ENCODE results near the gene DNAJC21. TPM values are rescaled to one million over a fixed set of nuclear protein-coding genes. Genes with fewer than 3 reads are reported as not detected.

The DNAJC21 gene
- total and polyA plus RNA-seq, 4 experiments from 2014 or later: 10.1 to 67.9 (median 46.8) TPM

- H3K27ac Mint-ChIP-seq: no peak overlapping the region
- intact Hi-C loops (cut with micrococcal nuclease): loop anchor here (1.0 kb wide), 3 partner anchors 480 to 529 kb away; no protein-coding TSS in a partner anchor
- Histone ChIP-seq H3K4me1 (ENCODE audit: insufficient read depth, low read length) (no peaks in the 10 kb centered on the region), H3K36me3 (ENCODE audit: insufficient read depth, low read length) (no peaks in the 10 kb centered on the region), H3K4me3 (ENCODE audit: low read length in 2 of 2) (no peak overlapping the region), H3K9me3 (ENCODE audit: control insufficient read depth in 1 of 2, low read length in 2 of 2) (no peaks in the 10 kb centered on the region), H3K27ac (ENCODE audit: low read depth, low read length) (no peak overlapping the region), H3K27me3 (ENCODE audit: insufficient read depth, low read length) (no peaks in the 10 kb centered on the region)
- ChIA-PET POLR2A (ENCODE audit: partially characterized antibody) (interaction anchor here (1.1 kb wide), 1 partner anchor 88 kb away, joined by 3 read pairs; the partner anchor contains the start of genes BRIX1 and RAD1), CTCF (ENCODE audit: partially characterized antibody) (interaction anchor here (0.7 to 4.4 kb wide), 17 partner anchors 10 to 923 kb away, joined by 3 to 26 read pairs (median 4); no protein-coding TSS in a partner anchor)
- DNase-seq: peak in 4 of 5 donors; percentile 22 to 46 (median 32)
- H3K4me3 Mint-ChIP-seq: no peak overlapping the region
- H3K9me3 Mint-ChIP-seq: peaks cover 0 to 2% (median 0%) of the 10 kb centered on the region in 8 donors
- no peaks in the 10 kb centered on the region for H3K4me1 Mint-ChIP-seq
- H3K27me3 Mint-ChIP-seq: peaks cover 14 to 22% of the 10 kb centered on the region in 2 donors
- no peaks in the 10 kb centered on the region for H3K36me3 Mint-ChIP-seq
Measured at GRCh38 chr5:35003018-35003957, 73.9 kb downstream of the DNAJC21 start.

GRCh38 chr5:35004200-35004599, 74.8 kb downstream of the DNAJC21 start:
- CTCF ChIA-PET (ENCODE audit: partially characterized antibody): interaction anchor here (0.7 to 4.4 kb wide), 12 partner anchors 9 to 922 kb away, joined by 3 to 26 read pairs (median 4); no protein-coding TSS in a partner anchor
- Mint-ChIP-seq H3K9me3 (peaks cover 0 to 2% (median 0%) of the 10 kb centered on the region in 8 donors), H3K4me3 (no peak overlapping the region), H3K27me3 (peaks cover 18 to 25% of the 10 kb centered on the region in 2 donors), H3K27ac (no peak overlapping the region), H3K36me3 (no peaks in the 10 kb centered on the region), H3K4me1 (no peaks in the 10 kb centered on the region)
- H3K27ac ChIP-seq (ENCODE audit: low read depth, low read length): no peak overlapping the region
- no peak for DNase-seq
- POLR2A ChIA-PET (ENCODE audit: partially characterized antibody): interaction anchor here (1.1 kb wide), 1 partner anchor 88 kb away, joined by 3 read pairs; the partner anchor contains the start of genes BRIX1 and RAD1
- H3K4me1 ChIP-seq (ENCODE audit: insufficient read depth, low read length): no peaks in the 10 kb centered on the region
- no peaks in the 10 kb centered on the region for H3K36me3 ChIP-seq (ENCODE audit: insufficient read depth, low read length)
- no peak overlapping the region for H3K4me3 ChIP-seq (ENCODE audit: low read length in 2 of 2)
- intact Hi-C loops (cut with micrococcal nuclease): no loop called here
- no peaks in the 10 kb centered on the region for H3K9me3 ChIP-seq (ENCODE audit: control insufficient read depth in 1 of 2, low read length in 2 of 2)
- no peaks in the 10 kb centered on the region for H3K27me3 ChIP-seq (ENCODE audit: insufficient read depth, low read length)

GRCh38 chr5:35004771-35005170, 75.4 kb downstream of the DNAJC21 start:
- Histone ChIP-seq H3K4me3 (ENCODE audit: low read length in 2 of 2) (no peak overlapping the region), H3K9me3 (ENCODE audit: control insufficient read depth in 1 of 2, low read length in 2 of 2) (no peaks in the 10 kb centered on the region), H3K4me1 (ENCODE audit: insufficient read depth, low read length) (no peaks in the 10 kb centered on the region), H3K27ac (ENCODE audit: low read depth, low read length) (no peak overlapping the region), H3K36me3 (ENCODE audit: insufficient read depth, low read length) (no peaks in the 10 kb centered on the region), H3K27me3 (ENCODE audit: insufficient read depth, low read length) (no peaks in the 10 kb centered on the region)
- Mint-ChIP-seq H3K4me3 (no peak overlapping the region), H3K9me3 (peaks cover 0 to 3% (median 0%) of the 10 kb centered on the region in 8 donors), H3K27ac (no peak overlapping the region), H3K4me1 (no peaks in the 10 kb centered on the region), H3K27me3 (peaks cover 19 to 27% of the 10 kb centered on the region in 2 donors), H3K36me3 (no peaks in the 10 kb centered on the region)
- ChIA-PET POLR2A (ENCODE audit: partially characterized antibody) (no interaction called here), CTCF (ENCODE audit: partially characterized antibody) (interaction anchor here (0.9 to 4.4 kb wide), 2 partner anchors 11 to 83 kb away, joined by 3 to 26 read pairs; no protein-coding TSS in a partner anchor)
- intact Hi-C loops (cut with micrococcal nuclease): no loop called here
- DNase-seq: no peak

Other genes with a start within 250 kb of the DNAJC21 start
- under 1 TPM in 1 of 2 experiments, not detected in 1; 0.47 TPM for gene TTC23L, start 90.4 kb upstream of the DNAJC21 start, total RNA-seq
- gene TTC23L, start 90.4 kb upstream of the DNAJC21 start, polyA plus RNA-seq: not detected
- gene RAD1, start 14.1 kb upstream of the DNAJC21 start, total RNA-seq: 10 to 100 TPM; 22.7 to 26.3 TPM
- gene RAD1, start 14.1 kb upstream of the DNAJC21 start, polyA plus RNA-seq: 10 to 100 TPM; 16.2 to 21.8 TPM
- gene BRIX1, start 13.8 kb upstream of the DNAJC21 start, total RNA-seq: 10 to 100 TPM; 27.1 to 30.9 TPM
- gene BRIX1, start 13.8 kb upstream of the DNAJC21 start, polyA plus RNA-seq: 10 to 100 TPM; 50.2 to 63.9 TPM
- gene AGXT2, start 118.4 kb downstream of the DNAJC21 start, total RNA-seq: not detected
- not detected for gene AGXT2, start 118.4 kb downstream of the DNAJC21 start, polyA plus RNA-seq

Data from CD4-positive, alpha-beta memory T cell (primary cell).